CD4-positive, alpha-beta T cell (primary cell): ENCODE measurements around the gene PNKD. TPM values are rescaled to one million over a fixed set of nuclear protein-coding genes. Genes with fewer than 3 reads are reported as not detected.

ENCODE experiments used
- ATAC-seq: fragments of 200-7000 bp; cut with Tn5 transposase; one replicate; pipeline ENCODE4 v1.10.0; 2022; ENCODE audit warnings: mild to moderate bottlenecking; ENCODE audit not compliant: poor library complexity
- CTCF ChIA-PET: fragments of 350-600 bp; sonication (Branson Sonifier 250); formaldehyde crosslinking; loops from one replicate; lab custom pipeline; 2021; ENCODE audit warnings: antibody characterized with exemption, inconsistent platforms; lab: Charles Lee
- POLR2A ChIA-PET: fragments of 350-600 bp; sonication (Branson Sonifier 250); formaldehyde crosslinking; loops from one replicate; lab custom pipeline; 2021; ENCODE audit warnings: antibody characterized with exemption, inconsistent platforms; lab: Charles Lee
- DNase-seq, 14 experiments: peaks; one replicate each; pipeline ENCODE4 v3.0.0-alpha.2; 2013 to 2020; ENCODE audit warnings: mixed read lengths in 2 of 14
- H3K27ac ChIP-seq, 2 donors: one replicate each; pipeline versions ENCODE4 v1.5.1 to v1.7.0; 2013; ENCODE audit warnings: low read length in 2 of 2, low read depth in 1 of 2, mild to moderate bottlenecking in 1 of 2
- H3K27me3 ChIP-seq, 2 experiments: 1 replicate in 1 of 2; 2 replicates in 1 of 2; pipeline versions ENCODE4 v1.6.1 to v1.7.0; 2013; ENCODE audit warnings: low read length in 2 of 2, control low read depth in 1 of 2, mild to moderate bottlenecking in 1 of 2, moderate library complexity in 1 of 2; ENCODE audit not compliant: insufficient read depth in 2 of 2, control insufficient read depth in 1 of 2
- H3K36me3 ChIP-seq: one replicate; pipeline ENCODE4 v1.6.1; 2013; ENCODE audit warnings: low read length, control low read depth; ENCODE audit not compliant: insufficient read depth
- H3K4me1 ChIP-seq: one replicate; pipeline ENCODE4 v1.6.1; 2013; ENCODE audit warnings: low read length, control low read depth; ENCODE audit not compliant: insufficient read depth
- H3K4me3 ChIP-seq: one replicate; pipeline ENCODE4 v1.5.1; 2013; ENCODE audit warnings: mild to moderate bottlenecking, low read length, moderate library complexity
- H3K9me3 ChIP-seq, 2 experiments: 1 replicate in 1 of 2; 2 replicates in 1 of 2; pipeline versions ENCODE4 v1.6.1 to v1.7.0; 2013; ENCODE audit warnings: low read length in 2 of 2, mild to moderate bottlenecking in 2 of 2, control low read depth in 1 of 2, moderate library complexity in 1 of 2; ENCODE audit not compliant: control insufficient read depth in 1 of 2, insufficient read depth in 1 of 2
- H3K27ac Mint-ChIP-seq: one replicate; pipeline ENCODE4 v1.8.0; 2020; ENCODE audit warnings: mixed read lengths
- H3K27me3 Mint-ChIP-seq: one replicate; pipeline ENCODE4 v1.8.0; 2021; ENCODE audit warnings: mixed read lengths
- H3K36me3 Mint-ChIP-seq: one replicate; pipeline ENCODE4 v1.8.0; 2021; ENCODE audit warnings: low read depth, mixed read lengths
- H3K4me1 Mint-ChIP-seq: one replicate; pipeline ENCODE4 v1.8.0; 2021; ENCODE audit warnings: low read depth, mixed read lengths
- H3K4me3 Mint-ChIP-seq: one replicate; pipeline ENCODE4 v1.8.0; 2020; ENCODE audit warnings: mild to moderate bottlenecking, mixed read lengths
- H3K9me3 Mint-ChIP-seq: one replicate; pipeline ENCODE4 v1.8.0; 2020; ENCODE audit warnings: mixed read lengths
- CTCF ChIP-seq: fragments of 200-600 bp; IDR thresholded peaks from one replicate; pipeline ENCODE4 v1.8.0; 2022; ENCODE audit warnings: antibody characterized with exemption, mild to moderate bottlenecking
- intact Hi-C, 2 experiments: fragments of 100-400 bp; cut with DNase I in 1 of 2; cut with micrococcal nuclease in 1 of 2; formaldehyde crosslinking; loops; one replicate each; pipeline versions ENCODE4 v1.15.1 to v1.9.0; 2023 to 2025; cut with DNase I, micrococcal nuclease
- total RNA-seq, 174 experiments: library from RNA in 2 of 174; stranded (reverse) in 2 of 174; gene quantifications; one replicate each; pipeline ENCODE4 v1.2.3 and lab custom pipeline; 2021 to 2026

The PNKD gene
- total RNA-seq, 2 experiments from 2014 or later, result 9.2 to 10.6 TPM

DNA sequence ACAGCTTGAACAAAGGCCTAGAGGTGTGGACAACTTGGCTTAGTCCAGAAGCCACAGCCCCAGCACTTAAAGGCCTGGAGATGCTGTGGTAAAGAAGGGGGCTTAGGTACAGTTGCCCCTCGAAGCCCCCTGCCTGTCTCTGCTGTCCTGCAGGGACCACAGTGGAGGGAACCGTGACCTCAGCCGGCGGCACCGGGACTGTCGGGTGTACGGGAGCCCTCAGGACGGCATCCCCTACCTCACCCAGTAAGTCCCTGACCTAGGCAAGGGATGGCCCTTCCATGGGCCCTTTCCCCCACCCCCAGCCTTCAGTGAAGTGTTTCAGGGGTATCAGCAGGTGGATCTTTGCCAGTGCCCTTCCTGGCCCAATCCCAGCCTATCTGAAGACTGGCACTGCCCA lies 71.1 kb downstream of the PNKD start:
- Histone ChIP-seq H3K27ac (no peak overlapping the region), H3K4me3 (no peak overlapping the region), H3K27me3 (no peaks in the 10 kb centered on the region), H3K36me3 (no peaks in the 10 kb centered on the region), H3K9me3 (no peaks in the 10 kb centered on the region), H3K4me1 (no peaks in the 10 kb centered on the region)
- no peaks in the 10 kb centered on the region for H3K4me1 Mint-ChIP-seq
- no peaks in the 10 kb centered on the region for H3K36me3 Mint-ChIP-seq
- intact Hi-C loops, result no loop called here
- H3K27ac Mint-ChIP-seq, result no peak overlapping the region
- ChIA-PET POLR2A (no interaction called here), CTCF (no interaction called here)
- H3K4me3 Mint-ChIP-seq, result no peak overlapping the region
- no peak for ATAC-seq
- TF ChIP-seq CTCF, result no peak
- no peaks in the 10 kb centered on the region for H3K9me3 Mint-ChIP-seq
- H3K27me3 Mint-ChIP-seq, result no peaks in the 10 kb centered on the region
- no peak for DNase-seq

- no peak for DNase-seq
Measured at GRCh38 chr2:218342837-218343236, 72.5 kb downstream of the PNKD start.

DNA sequence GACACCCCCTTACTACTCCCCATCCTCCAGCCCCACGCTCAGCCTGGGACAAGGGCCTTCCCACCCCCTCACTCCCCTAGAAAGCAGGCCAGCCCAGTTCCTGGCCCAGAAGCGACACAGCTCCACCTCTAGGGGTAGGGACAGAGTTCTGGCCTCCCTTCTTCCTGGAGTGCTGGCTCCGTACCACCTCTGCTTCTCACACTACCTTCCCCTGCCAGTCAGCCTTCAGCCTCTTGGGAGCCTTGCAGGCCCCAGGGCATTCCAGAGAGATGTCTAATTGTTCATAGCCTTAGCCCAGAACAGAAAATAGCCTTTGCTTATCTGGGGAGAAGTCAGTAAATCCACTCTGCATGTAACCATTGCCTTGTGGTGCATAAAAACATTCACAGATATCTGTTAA lies 73.3 kb downstream of the PNKD start:
- POLR2A ChIA-PET, result no interaction called here

More at GRCh38 chr2:218342837-218343236, 72.5 kb downstream of the PNKD start:
- no peak overlapping the region for H3K4me3 Mint-ChIP-seq
- ATAC-seq, result no peak
- no peaks in the 10 kb centered on the region for H3K9me3 Mint-ChIP-seq
- H3K4me1 Mint-ChIP-seq, result no peaks in the 10 kb centered on the region
- no peaks in the 10 kb centered on the region for H3K36me3 Mint-ChIP-seq
- Histone ChIP-seq H3K36me3 (no peaks in the 10 kb centered on the region), H3K27ac (no peak overlapping the region), H3K27me3 (no peaks in the 10 kb centered on the region), H3K4me1 (no peaks in the 10 kb centered on the region), H3K9me3 (no peaks in the 10 kb centered on the region), H3K4me3 (no peak overlapping the region)
- ChIA-PET POLR2A (no interaction called here), CTCF (no interaction called here)
- no peaks in the 10 kb centered on the region for H3K27me3 Mint-ChIP-seq
- intact Hi-C loops, result no loop called here
- H3K27ac Mint-ChIP-seq, result no peak overlapping the region
- no peak for TF ChIP-seq CTCF

More for the DNA sequence above, 73.3 kb downstream of the PNKD start:
- TF ChIP-seq CTCF, result no peak
- ATAC-seq (no peak), DNase-seq (no peak)
- Histone ChIP-seq H3K36me3 (no peaks in the 10 kb centered on the region), H3K4me3 (no peak overlapping the region), H3K27me3 (no peaks in the 10 kb centered on the region), H3K9me3 (no peaks in the 10 kb centered on the region), H3K4me1 (no peaks in the 10 kb centered on the region), H3K27ac (no peak overlapping the region)
- H3K27ac Mint-ChIP-seq, result no peak overlapping the region
- no peaks in the 10 kb centered on the region for H3K9me3 Mint-ChIP-seq
- no peaks in the 10 kb centered on the region for H3K4me1 Mint-ChIP-seq
- no peaks in the 10 kb centered on the region for H3K27me3 Mint-ChIP-seq
- H3K36me3 Mint-ChIP-seq, result no peaks in the 10 kb centered on the region
- H3K4me3 Mint-ChIP-seq, result no peak overlapping the region
- CTCF ChIA-PET, result no interaction called here
- intact Hi-C loops, result no loop called here
